ENCODE results near the gene KLHL7.

KLHL7 gene

DNA sequence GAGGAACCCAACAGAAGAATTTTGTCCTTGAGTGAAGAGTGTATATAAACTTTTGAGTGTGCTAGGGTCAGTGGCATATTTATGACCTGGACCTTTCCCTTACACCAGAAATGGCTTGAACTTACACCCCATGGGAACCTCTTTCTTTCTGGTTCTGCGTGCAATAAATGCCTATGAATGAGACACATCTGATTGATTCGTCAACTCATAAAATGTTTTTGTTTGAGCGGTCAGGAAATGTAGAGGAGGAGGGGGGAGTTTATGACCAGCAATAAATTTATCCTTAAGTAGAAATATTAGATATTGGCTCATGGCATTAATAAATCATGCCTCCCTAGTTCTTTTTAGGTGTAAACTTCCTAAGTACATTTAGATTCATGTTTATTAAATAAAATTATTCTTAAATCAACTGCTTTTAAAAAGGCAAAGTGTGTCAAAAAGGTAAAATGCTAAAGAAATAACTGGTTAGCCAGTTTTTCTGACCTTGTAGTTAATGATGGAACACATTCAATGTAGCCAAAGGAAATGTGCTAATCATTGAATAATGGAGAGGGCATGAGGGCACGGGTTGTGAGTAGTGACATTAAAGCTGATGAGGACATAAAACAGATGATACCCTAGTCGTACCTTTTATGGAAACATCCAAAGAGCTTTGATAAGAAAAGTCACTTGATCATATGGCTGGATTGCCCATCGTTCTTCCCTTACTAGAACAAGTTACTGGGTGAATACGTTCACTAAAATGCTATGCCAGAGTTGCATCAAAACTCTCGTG lies 62.7 kb downstream of the KLHL7 start:
- DNase-seq (ENCODE audit: low read depth) = no peak
- no peak overlapping the region for H3K4me3 ChIP-seq (ENCODE audit: low read depth, low read length)
- TF ChIP-seq, protein P1, sequence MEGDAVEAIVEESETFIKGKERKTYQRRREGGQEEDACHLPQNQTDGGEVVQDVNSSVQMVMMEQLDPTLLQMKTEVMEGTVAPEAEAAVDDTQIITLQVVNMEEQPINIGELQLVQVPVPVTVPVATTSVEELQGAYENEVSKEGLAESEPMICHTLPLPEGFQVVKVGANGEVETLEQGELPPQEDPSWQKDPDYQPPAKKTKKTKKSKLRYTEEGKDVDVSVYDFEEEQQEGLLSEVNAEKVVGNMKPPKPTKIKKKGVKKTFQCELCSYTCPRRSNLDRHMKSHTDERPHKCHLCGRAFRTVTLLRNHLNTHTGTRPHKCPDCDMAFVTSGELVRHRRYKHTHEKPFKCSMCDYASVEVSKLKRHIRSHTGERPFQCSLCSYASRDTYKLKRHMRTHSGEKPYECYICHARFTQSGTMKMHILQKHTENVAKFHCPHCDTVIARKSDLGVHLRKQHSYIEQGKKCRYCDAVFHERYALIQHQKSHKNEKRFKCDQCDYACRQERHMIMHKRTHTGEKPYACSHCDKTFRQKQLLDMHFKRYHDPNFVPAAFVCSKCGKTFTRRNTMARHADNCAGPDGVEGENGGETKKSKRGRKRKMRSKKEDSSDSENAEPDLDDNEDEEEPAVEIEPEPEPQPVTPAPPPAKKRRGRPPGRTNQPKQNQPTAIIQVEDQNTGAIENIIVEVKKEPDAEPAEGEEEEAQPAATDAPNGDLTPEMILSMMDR (conservative IDR thresholded peaks at IDR 0.05; ENCODE audit: low read depth, low read length) = no peak

DNA sequence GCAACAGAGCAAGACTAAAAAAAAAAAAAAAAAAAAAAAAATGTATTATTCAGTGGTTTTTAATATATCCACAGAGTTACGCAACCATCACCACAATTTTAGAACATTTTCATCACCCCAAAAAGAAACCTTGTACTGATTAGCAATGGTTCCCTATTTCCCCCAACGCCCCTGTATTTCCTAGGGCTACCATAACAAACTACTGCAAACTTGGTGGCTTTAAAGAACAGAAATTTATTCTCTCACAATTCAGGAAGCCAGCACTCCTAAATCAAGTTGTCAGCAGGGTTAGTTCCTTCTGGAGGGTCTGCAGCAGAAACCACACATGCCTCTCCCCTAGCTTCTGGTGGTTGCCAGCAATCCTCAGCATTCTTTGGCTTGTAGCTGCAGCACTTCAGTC lies 70.4 kb downstream of the KLHL7 start:
- TF ChIP-seq, protein P1 (conservative IDR thresholded peaks at IDR 0.05; ENCODE audit: low read depth, low read length) = no peak
- H3K4me3 ChIP-seq (ENCODE audit: low read depth, low read length) = no peak overlapping the region
- DNase-seq (ENCODE audit: low read depth) = no peak

DNA sequence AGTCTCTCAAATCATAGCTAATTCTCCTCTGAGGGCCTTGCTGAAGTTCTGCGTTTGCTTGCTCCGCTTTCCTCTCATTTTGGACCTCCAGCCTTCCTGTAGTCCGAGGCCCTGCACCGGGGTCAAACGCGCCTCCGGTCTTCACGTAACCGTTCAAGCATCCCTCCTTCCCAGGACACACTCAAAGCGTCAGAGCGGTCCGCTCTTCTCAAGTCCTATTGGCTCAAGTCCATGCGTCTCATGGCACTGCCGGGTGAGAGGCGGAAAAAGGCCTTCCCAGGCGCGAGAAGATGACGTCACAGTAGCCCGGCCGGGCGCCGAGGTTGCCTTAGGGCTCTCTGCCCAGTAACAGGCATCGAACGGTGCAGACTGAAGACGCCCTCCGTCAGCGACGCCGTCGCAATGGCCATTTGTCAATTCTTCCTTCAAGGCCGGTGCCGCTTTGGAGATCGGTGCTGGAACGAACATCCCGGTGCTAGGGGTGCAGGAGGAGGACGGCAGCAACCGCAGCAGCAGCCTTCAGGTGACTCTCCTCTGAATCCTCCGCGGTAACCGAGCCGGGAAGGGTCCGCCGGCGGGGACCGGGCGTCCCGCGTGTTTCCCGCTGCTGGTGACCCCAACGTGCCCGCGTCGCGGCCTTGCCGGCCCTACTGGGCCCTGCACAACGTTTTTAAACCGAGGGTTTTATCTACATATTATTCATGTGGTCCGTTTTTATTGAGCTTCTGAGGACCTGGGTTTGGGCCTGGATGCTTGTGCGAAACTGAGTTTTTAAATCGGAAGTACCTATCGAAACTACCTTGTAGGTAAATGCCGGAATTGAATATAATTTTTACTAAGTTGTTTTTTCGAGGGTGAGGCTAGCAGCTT lies 76.3 kb downstream of the KLHL7 start, which contains the start of gene NUP42:
Gene NUP42, plus strand, starts transcription at position 365 of the 870 bp plus-strand sequence. Its CDS starts 38 bp downstream, at position 403.
- TF ChIP-seq, protein P1 (conservative IDR thresholded peaks at IDR 0.05; ENCODE audit: low read depth, low read length) = no peak
- H3K4me3 ChIP-seq (ENCODE audit: low read depth, low read length) = peak within 1 kb of the TSS; percentile 96
- DNase-seq (ENCODE audit: low read depth) = peak; percentile 100

DNA sequence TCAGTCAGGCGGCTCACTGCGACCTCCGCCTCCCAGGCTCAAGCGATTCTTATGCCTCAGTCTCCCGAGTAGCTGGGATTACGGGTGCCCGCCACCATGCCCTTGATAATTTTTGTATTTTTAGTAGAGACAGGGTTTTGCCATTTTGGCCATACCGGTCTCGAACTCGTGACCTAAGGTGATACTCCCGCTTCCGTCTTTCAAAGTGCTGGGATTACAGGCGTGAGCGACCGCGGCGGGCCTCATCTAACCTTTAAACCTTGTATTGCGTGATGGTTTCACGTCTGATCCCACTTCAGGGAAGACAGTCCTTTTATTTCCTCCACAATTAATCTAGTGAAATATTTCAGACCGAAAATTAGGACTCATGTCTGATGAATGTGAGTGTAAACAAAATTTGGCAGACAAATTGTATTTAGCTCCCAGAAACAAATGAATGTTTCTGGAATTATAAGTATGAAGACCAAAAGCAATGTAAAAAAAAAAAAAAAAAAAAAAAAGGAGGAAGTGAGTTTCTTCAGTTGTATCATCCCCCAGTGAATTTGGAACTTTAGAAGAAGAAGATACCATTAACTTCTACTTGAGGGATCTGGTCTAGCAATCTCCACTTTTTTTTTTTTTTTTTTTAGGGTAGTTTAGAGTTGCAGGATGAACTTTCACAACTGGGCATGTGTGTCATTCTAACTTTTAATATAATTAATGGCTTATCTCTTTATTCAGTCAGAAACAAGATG lies 77.9 kb downstream of the KLHL7 start:
- DNase-seq (ENCODE audit: low read depth) = no peak
- H3K4me3 ChIP-seq (ENCODE audit: low read depth, low read length) = peak overlapping the region; percentile 96
- TF ChIP-seq, protein P1 (conservative IDR thresholded peaks at IDR 0.05; ENCODE audit: low read depth, low read length) = no peak

DNA sequence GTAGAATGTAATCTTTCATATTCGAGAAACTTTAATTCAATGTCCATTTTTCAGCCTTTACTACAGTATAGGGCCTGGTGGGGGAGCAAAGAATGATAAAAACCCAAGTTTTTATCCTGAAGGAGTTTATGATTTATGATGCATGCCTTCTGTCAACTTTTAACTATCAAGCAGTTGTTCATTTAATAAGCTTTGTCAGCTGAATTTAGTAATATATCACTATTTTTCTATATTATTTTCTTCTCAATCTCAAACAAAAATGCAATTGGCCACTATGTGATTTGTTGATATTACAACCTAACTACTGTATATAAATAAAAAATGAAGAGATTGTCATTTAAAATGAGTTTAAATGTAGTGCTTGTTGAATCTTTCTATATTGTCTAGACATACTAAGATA lies 78.7 kb downstream of the KLHL7 start:
- DNase-seq (ENCODE audit: low read depth) = no peak
- TF ChIP-seq, protein P1 (conservative IDR thresholded peaks at IDR 0.05; ENCODE audit: low read depth, low read length) = no peak
- H3K4me3 ChIP-seq (ENCODE audit: low read depth, low read length) = no peak overlapping the region

DNA sequence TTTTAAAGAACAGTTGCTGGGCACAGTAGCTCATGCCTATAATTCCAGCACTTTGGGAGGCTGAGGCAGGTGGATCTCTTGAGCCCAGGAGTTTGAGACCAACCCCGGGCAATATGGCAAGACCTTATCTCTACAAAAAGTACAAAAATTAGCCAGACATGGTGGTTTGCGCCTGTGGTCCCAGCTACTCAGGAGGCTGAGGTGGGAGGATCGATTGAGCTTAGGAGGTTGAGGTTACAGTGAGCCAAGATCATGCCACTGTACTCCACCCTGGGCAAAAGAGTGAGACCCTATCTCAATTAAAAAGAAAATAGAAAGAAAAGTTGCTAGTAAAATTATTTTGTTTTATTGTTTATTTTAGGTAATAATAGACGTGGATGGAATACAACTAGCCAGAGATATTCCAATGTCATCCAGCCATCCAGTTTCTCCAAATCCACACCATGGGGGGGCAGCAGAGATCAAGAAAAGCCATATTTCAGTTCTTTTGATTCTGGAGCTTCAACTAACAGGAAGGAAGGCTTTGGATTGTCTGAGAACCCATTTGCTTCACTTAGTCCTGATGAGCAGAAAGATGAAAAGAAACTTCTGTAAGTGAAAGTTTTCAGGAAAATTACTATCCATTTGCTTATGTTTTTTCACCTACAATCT lies 79.2 kb downstream of the KLHL7 start:
- H3K4me3 ChIP-seq (ENCODE audit: low read depth, low read length) = no peak overlapping the region
- peak; percentile 77 for DNase-seq (ENCODE audit: low read depth)
- TF ChIP-seq, protein P1 (conservative IDR thresholded peaks at IDR 0.05; ENCODE audit: low read depth, low read length) = peak; percentile 64
